AG10803 (cell line): ENCODE data around the gene GGNBP2.
A peak's percentile ranks its signal among the peaks of the same experiment; 100 is the strongest.

Experiments
- DNase-seq: peaks from one replicate; pipeline ENCODE4 v3.0.0; 2010; ENCODE audit warnings: low read depth
- H3K4me3 ChIP-seq: 2 replicates; pipeline ENCODE4 v1.5.1; 2011; ENCODE audit warnings: mild to moderate bottlenecking, low read length, control low read depth
- TF ChIP-seq, protein P1 (sequence below): conservative IDR thresholded peaks from 2 replicates; pipeline ENCODE4 v1.5.1; 2011; ENCODE audit warnings: mild to moderate bottlenecking, low read length, control low read depth, inconsistent platforms

Gene GGNBP2

DNA sequence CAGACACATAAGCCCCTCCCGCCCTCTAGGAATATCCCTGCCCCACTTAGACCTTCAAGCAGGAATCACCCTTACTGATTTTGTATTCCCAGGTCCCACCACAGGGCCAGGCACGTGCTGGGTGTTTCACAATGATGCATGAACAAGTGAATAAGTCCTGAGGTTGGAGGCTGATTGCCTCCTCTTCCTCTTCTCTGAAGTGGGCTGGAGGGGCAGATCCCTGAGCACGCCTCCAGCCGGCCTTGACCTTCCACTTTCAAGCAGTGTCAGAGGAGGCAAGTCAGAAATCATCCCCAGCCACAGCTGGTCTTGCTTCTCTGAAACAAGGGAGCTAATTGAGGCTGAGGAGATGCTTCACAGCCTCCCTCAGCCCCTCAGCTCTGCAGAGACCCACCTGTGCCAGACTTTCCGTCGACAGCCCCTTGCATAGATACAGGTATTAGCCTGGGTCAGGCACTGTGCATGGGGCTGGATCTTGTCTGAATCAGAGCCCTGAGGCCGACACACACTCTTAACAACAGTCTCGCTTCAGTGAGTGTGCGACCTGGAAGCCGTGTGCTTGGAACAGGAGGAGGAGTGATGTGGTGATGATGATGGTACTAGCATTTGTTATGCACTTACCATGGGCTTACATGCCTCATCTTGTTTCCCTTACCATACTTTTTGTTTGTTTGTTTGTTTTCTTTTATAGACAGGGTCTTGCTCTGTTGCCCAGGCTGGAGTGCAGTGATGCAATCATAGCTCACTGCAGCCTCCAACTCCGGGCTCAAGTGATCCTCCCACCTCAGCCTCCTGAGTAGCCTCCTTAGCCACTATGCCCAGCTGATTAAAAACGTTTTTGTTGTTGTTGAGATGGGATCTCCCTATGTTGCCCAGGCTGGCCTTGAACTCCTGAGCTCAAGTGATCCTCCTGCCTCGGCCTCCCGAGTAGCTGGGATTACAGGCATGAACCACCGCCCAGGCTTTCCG, 71.6 kb downstream of the GGNBP2 start:
- TF ChIP-seq, protein P1, sequence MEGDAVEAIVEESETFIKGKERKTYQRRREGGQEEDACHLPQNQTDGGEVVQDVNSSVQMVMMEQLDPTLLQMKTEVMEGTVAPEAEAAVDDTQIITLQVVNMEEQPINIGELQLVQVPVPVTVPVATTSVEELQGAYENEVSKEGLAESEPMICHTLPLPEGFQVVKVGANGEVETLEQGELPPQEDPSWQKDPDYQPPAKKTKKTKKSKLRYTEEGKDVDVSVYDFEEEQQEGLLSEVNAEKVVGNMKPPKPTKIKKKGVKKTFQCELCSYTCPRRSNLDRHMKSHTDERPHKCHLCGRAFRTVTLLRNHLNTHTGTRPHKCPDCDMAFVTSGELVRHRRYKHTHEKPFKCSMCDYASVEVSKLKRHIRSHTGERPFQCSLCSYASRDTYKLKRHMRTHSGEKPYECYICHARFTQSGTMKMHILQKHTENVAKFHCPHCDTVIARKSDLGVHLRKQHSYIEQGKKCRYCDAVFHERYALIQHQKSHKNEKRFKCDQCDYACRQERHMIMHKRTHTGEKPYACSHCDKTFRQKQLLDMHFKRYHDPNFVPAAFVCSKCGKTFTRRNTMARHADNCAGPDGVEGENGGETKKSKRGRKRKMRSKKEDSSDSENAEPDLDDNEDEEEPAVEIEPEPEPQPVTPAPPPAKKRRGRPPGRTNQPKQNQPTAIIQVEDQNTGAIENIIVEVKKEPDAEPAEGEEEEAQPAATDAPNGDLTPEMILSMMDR, result no peak
- H3K4me3 ChIP-seq, result no peak overlapping the region
- no peak for DNase-seq

DNA sequence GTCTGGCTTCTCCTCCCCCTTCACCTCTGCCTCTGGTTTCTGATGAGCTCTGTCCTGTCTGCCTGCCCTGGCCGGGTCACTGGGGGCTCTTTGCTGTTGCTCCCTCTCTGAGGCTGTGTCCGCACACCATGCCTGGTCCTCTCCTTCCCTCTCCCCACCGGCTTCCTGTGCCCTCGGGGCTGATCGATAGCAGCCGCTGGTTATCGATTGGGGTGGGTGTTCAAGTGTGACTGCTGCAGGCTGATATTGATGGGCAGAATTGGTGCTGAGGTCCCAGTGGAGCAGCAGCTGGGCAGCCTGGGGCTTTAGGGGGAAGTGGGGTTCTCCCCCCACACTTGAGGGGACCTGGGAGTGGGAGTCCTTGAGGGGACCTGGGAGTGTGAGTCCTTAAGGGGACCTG, 73.1 kb downstream of the GGNBP2 start:
- DNase-seq, result no peak
- TF ChIP-seq, protein P1, result no peak
- H3K4me3 ChIP-seq, result no peak overlapping the region

- TF ChIP-seq, protein P1, result no peak
- no peak overlapping the region for H3K4me3 ChIP-seq
- no peak for DNase-seq
Observed at GRCh38 chr17:36623281-36623680, 78.6 kb downstream of the GGNBP2 start.

- TF ChIP-seq, protein P1, result no peak
- DNase-seq, result no peak
Observed at GRCh38 chr17:36625188-36625587, 80.5 kb downstream of the GGNBP2 start.

GRCh38 chr17:36627101-36627500, 82.4 kb downstream of the GGNBP2 start:
- H3K4me3 ChIP-seq, result no peak overlapping the region
- no peak for DNase-seq
- TF ChIP-seq, protein P1, result no peak

More at GRCh38 chr17:36625188-36625587, 80.5 kb downstream of the GGNBP2 start:
- H3K4me3 ChIP-seq, result no peak overlapping the region

DNA sequence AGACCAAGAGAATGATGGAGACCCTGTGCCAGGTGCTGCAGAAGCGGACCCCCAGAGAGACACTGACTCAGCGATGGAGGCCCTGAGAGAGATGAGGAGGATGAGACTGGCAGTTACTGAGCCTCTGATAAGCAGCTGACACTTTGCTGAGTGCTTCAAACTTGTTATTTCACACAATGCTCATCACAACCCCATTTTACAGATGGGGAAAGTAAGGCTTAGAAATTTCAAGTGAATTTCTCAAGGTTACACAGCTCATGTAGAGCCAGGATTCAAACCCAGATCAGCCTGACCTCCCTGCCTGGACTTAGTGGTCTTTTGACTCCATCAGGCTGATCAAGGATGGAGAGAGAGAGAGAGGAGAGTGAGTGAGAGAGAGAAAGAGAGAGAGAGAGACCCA, 83.9 kb downstream of the GGNBP2 start:
- TF ChIP-seq, protein P1, result no peak
- no peak for DNase-seq
- H3K4me3 ChIP-seq, result no peak overlapping the region

DNA sequence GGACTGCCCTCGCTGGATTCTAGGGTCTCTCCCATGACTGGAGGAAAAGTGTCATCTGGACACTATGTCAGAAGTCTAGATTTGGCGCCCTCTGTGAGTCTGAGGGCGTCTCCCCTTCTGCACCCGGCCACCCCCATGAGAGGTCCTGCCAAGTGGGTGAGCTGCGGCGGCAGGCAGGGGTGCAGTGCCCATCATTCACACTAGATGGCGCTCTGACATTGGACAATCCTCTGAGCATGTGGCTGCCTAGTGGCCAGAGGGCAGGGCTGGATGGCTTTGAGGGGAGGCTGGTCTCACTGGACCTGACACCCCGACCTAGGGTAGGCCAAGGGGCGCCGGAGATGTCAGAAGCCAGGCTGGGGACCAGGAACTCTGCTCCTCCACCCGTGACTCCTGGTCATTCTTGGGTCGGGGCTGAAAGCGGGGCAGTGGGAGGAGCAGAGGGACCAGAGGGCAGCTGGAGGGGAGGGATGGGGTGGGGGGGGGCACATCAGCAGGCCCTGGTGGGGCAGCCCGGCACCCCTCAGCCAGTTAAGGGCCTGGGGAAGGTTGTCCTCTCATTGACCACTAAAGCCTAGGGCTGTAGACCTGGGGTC, 84.6 kb downstream of the GGNBP2 start:
- H3K4me3 ChIP-seq, result no peak overlapping the region
- TF ChIP-seq, protein P1, result peak; percentile 92
- DNase-seq, result peak; percentile 52
